ENCODE results near the gene SEZ6L.

DNA sequence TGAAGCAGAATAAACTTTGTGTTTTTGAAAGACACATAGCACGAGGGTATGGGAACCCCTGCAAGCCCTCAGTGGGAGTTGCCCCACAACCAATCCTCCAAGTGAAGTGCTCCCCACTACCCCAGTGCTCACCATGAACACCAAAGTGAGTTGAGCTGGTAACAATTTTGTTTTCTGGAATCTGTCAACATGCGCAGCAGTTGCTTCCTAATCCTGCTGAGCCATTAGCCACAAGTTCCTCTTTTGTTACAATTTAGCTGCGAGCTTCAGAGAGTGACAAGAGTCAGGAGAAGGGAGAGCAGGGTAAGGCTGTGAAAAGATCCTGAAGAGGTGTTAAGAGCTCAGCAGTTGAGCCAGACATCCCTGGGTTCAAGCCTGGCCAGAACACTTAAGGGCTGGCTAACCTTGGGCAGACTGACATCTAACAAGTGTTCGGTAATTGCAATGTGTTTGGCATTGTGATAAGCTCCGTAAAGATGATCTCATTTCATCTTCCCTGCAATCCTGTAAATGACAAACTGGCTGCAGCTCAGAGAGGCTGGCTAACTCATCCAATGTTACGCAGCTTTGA lies 235.7 kb downstream of the SEZ6L start:
- no peak for TF ChIP-seq RAD21 (IDR thresholded peaks at IDR 0.05; ENCODE audit: low read depth)
- no peak for TF ChIP-seq MAX (IDR thresholded peaks at IDR 0.05)
- TF ChIP-seq, protein P1, sequence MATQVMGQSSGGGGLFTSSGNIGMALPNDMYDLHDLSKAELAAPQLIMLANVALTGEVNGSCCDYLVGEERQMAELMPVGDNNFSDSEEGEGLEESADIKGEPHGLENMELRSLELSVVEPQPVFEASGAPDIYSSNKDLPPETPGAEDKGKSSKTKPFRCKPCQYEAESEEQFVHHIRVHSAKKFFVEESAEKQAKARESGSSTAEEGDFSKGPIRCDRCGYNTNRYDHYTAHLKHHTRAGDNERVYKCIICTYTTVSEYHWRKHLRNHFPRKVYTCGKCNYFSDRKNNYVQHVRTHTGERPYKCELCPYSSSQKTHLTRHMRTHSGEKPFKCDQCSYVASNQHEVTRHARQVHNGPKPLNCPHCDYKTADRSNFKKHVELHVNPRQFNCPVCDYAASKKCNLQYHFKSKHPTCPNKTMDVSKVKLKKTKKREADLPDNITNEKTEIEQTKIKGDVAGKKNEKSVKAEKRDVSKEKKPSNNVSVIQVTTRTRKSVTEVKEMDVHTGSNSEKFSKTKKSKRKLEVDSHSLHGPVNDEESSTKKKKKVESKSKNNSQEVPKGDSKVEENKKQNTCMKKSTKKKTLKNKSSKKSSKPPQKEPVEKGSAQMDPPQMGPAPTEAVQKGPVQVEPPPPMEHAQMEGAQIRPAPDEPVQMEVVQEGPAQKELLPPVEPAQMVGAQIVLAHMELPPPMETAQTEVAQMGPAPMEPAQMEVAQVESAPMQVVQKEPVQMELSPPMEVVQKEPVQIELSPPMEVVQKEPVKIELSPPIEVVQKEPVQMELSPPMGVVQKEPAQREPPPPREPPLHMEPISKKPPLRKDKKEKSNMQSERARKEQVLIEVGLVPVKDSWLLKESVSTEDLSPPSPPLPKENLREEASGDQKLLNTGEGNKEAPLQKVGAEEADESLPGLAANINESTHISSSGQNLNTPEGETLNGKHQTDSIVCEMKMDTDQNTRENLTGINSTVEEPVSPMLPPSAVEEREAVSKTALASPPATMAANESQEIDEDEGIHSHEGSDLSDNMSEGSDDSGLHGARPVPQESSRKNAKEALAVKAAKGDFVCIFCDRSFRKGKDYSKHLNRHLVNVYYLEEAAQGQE (IDR thresholded peaks at IDR 0.05; ENCODE audit: low read depth), result no peak
- TF ChIP-seq EP300 (IDR thresholded peaks at IDR 0.05; ENCODE audit: borderline replicate concordance), result no peak
- TF ChIP-seq NFIC (IDR thresholded peaks at IDR 0.05), result no peak
- no peak for TF ChIP-seq TCF12 (IDR thresholded peaks at IDR 0.05; ENCODE audit: low read depth)
- TF ChIP-seq CEBPB (IDR thresholded peaks at IDR 0.05), result no peak
- TF ChIP-seq ZBTB7A (IDR thresholded peaks at IDR 0.05; ENCODE audit: low read depth), result no peak
- no peak for TF ChIP-seq EGR1 (IDR thresholded peaks at IDR 0.05)
- TF ChIP-seq YY1 (IDR thresholded peaks at IDR 0.05; ENCODE audit: low read depth), result no peak
- TF ChIP-seq USF1 (IDR thresholded peaks at IDR 0.05), result no peak
- TF ChIP-seq FOXM1 (IDR thresholded peaks at IDR 0.05; ENCODE audit: borderline replicate concordance, low read depth), result no peak
- TF ChIP-seq TAF1 (IDR thresholded peaks at IDR 0.05; ENCODE audit: low read depth), result no peak
